OCI-LY1 (cell line): ENCODE data around the gene FAM89B.
A peak's percentile ranks its signal among the peaks of the same experiment; 100 is the strongest.

Experiments
- H2AFZ ChIP-seq: fragments of 200-600 bp; sonication (generic), shearing (Covaris generic); 2 replicates; pipeline ENCODE4 v1.6.0; 2014; ENCODE audit warnings: antibody characterized with exemption, mild to moderate bottlenecking, low read length
- H3F3A ChIP-seq: fragments of 200-600 bp; sonication (generic), shearing (Covaris generic); 2 replicates; pipeline ENCODE4 v1.6.0; 2014; ENCODE audit warnings: mild to moderate bottlenecking, antibody characterized with exemption, low read length, moderate library complexity; ENCODE audit not compliant: insufficient read depth
- H3K27ac ChIP-seq: fragments of 200-600 bp; sonication (generic); 2 replicates; pipeline ENCODE4 v1.5.1; 2014; ENCODE audit warnings: low read length, mixed run types, mild to moderate bottlenecking, low read depth; ENCODE audit not compliant: poor library complexity, severe bottlenecking
- H3K27me3 ChIP-seq: fragments of 200-600 bp; sonication (generic); 2 replicates; pipeline ENCODE4 v1.6.0; 2014; ENCODE audit warnings: antibody characterized with exemption, mild to moderate bottlenecking, low read length, moderate library complexity; ENCODE audit not compliant: insufficient read depth
- H3K36me3 ChIP-seq: fragments of 200-600 bp; sonication (generic); 2 replicates; pipeline ENCODE4 v1.6.1; 2014; ENCODE audit warnings: mild to moderate bottlenecking, antibody characterized with exemption, low read length, moderate library complexity, mixed read lengths; ENCODE audit not compliant: insufficient read depth
- H3K4me1 ChIP-seq: fragments of 200-600 bp; sonication (generic); 2 replicates; pipeline ENCODE4 v1.5.1; 2014; ENCODE audit warnings: mild to moderate bottlenecking, low read length, moderate library complexity; ENCODE audit not compliant: insufficient read depth, severe bottlenecking
- H3K4me2 ChIP-seq: fragments of 200-600 bp; sonication (generic), shearing (Covaris generic); 2 replicates; pipeline ENCODE4 v1.6.1; 2014; ENCODE audit warnings: low read length
- H3K4me3 ChIP-seq: fragments of 200-600 bp; sonication (generic); 2 replicates; pipeline ENCODE4 v1.5.1; 2014; ENCODE audit warnings: low read length, low read depth, mild to moderate bottlenecking, mixed read lengths; ENCODE audit not compliant: poor library complexity, severe bottlenecking
- H3K79me2 ChIP-seq: fragments of 200-600 bp; shearing (Covaris generic); 2 replicates; pipeline ENCODE4 v1.6.1; 2016; ENCODE audit warnings: mixed run types, low read length, mixed read lengths; ENCODE audit not compliant: insufficient read depth
- H3K9ac ChIP-seq: fragments of 200-600 bp; sonication (generic), shearing (Covaris generic); 2 replicates; pipeline ENCODE4 v1.6.1; 2014; ENCODE audit warnings: mild to moderate bottlenecking, low read length, mixed read lengths
- H3K9me2 ChIP-seq: fragments of 200-600 bp; sonication (generic), shearing (Covaris generic); 2 replicates; pipeline ENCODE4 v1.6.1; 2014; ENCODE audit warnings: low read depth, mild to moderate bottlenecking, low read length, mixed read lengths
- H3K9me3 ChIP-seq: fragments of 200-600 bp; shearing (Covaris generic); 2 replicates; pipeline ENCODE4 v1.6.1; 2014; ENCODE audit warnings: low read length, mixed read lengths
- H4K20me1 ChIP-seq: fragments of 200-600 bp; sonication (generic), shearing (Covaris generic); 2 replicates; pipeline ENCODE4 v1.6.0; 2016; ENCODE audit warnings: mild to moderate bottlenecking, low read length; ENCODE audit not compliant: insufficient read depth
- CTCF ChIP-seq: fragments of 200-600 bp; sonication (generic), shearing (Covaris generic); IDR thresholded peaks from 2 replicates; pipeline ENCODE4 v1.5.1; 2017; ENCODE audit warnings: mild to moderate bottlenecking, antibody characterized with exemption, low read length, moderate library complexity, mixed read lengths
- EZH2 ChIP-seq: fragments of 200-600 bp; sonication (generic), shearing (Covaris generic); IDR thresholded peaks from 2 replicates; pipeline ENCODE4 v1.8.0; 2017; ENCODE audit warnings: borderline replicate concordance, mixed run types, mild to moderate bottlenecking, antibody characterized with exemption, low read length, moderate library complexity, mixed read lengths

FAM89B gene

DNA sequence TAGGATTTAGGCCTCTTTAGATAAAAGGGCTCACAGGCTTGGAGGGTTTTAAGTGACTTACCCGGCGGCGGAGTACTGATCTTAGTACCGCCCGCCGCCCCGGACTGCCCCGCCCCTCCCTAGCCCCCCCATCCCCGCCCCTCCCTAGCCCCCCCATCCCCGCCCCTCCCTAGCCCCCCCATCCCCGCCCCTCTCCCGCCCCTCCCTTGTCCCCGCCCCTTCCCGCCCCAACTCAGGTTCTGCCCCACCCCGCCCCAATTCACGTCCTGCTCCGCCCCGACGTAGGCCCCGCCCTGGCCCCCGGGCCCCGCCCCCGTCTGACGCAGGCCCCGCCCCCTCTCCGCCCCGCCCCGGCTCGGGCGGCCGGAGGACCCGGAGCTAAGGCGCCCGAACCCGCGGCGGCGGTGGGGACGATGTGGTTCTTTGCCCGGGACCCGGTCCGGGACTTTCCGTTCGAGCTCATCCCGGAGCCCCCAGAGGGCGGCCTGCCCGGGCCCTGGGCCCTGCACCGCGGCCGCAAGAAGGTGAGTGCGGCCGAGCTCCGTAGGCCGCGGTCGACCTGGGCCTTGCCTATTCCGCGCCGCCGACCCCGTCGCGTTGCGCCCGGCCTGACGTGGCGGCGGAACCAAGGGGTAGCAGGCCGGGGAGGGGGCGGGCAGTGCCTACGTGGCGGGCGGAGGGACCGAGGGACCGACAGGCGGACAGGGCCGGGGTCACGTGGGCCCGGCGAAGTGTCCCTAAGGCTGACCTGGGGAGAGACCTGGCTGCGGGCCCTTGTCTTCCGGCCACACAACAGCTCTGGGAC, 47.4 kb upstream of the FAM89B start, which contains the start of gene SCYL1:
SCYL1 (plus strand) TSS at position 343 of the 805 bp plus-strand sequence; CDS start at position 414, 71 bp downstream.
- Histone ChIP-seq H3K4me2 (peak within 1 kb of the TSS; percentile 84), H3K36me3 (peaks cover 12% of the 10 kb centered on the region), H3K4me3 (peak within 1 kb of the TSS; percentile 96), H3K4me1 (peaks cover 28% of the 10 kb centered on the region), H3F3A (no peaks in the 10 kb centered on the region), H3K27me3 (0 out of 2 replicates have a peak, but pooled peaks cover 6% of the 10 kb centered on the region), H3K27ac (no peak within 1 kb of the TSS), H3K9ac (peak within 1 kb of the TSS; percentile 97), H3K9me3 (no peaks in the 10 kb centered on the region), H3K79me2 (no peaks in the 10 kb centered on the region), H2AFZ (no peak within 1 kb of the TSS), H3K9me2 (no peaks in the 10 kb centered on the region), H4K20me1 (no peaks in the 10 kb centered on the region)
- TF ChIP-seq EZH2 (no peak), CTCF (no peak)

- H2AFZ ChIP-seq: no peak overlapping the region
- TF ChIP-seq CTCF: no peak
- no peak for TF ChIP-seq EZH2
- no peaks in the 10 kb centered on the region for H3K9me2 ChIP-seq
- H3K9me3 ChIP-seq: no peaks in the 10 kb centered on the region
- no peak overlapping the region for H3K27ac ChIP-seq
- peaks cover 28% of the 10 kb centered on the region for H3K4me1 ChIP-seq
- peak overlapping the region; percentile 97 for H3K9ac ChIP-seq
- H3F3A ChIP-seq: no peaks in the 10 kb centered on the region
- H3K4me3 ChIP-seq: peak overlapping the region; percentile 96
- 0 out of 2 replicates have a peak, but pooled peaks cover 6% of the 10 kb centered on the region for H3K27me3 ChIP-seq
- no peaks in the 10 kb centered on the region for H4K20me1 ChIP-seq
- H3K4me2 ChIP-seq: peak overlapping the region; percentile 84
- peaks cover 20% of the 10 kb centered on the region for H3K36me3 ChIP-seq
- no peaks in the 10 kb centered on the region for H3K79me2 ChIP-seq
Observed at GRCh38 chr11:65525546-65526480, 46.5 kb upstream of the FAM89B start.

DNA sequence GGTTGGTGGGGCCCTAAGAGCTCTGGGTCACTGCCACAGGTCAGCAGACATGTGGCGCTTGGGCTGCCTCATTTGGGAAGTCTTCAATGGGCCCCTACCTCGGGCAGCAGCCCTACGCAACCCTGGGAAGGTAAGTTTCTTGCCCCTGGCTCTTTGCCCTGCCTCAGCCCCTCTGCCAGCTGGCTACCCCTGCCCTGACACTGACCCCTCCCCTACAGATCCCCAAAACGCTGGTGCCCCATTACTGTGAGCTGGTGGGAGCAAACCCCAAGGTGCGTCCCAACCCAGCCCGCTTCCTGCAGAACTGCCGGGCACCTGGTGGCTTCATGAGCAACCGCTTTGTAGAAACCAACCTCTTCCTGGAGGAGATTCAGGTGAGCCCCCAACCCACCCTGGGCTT, 45.6 kb upstream of the FAM89B start:
- no peaks in the 10 kb centered on the region for H3K9me2 ChIP-seq
- H3K9me3 ChIP-seq: no peaks in the 10 kb centered on the region
- no peak overlapping the region for H3K9ac ChIP-seq
- no peak overlapping the region for H3K4me3 ChIP-seq
- H3K4me2 ChIP-seq: no peak overlapping the region
- H3K79me2 ChIP-seq: no peaks in the 10 kb centered on the region
- H3K36me3 ChIP-seq: peaks cover 29% of the 10 kb centered on the region
- no peak overlapping the region for H3K27ac ChIP-seq
- peaks cover 28% of the 10 kb centered on the region for H3K4me1 ChIP-seq
- no peaks in the 10 kb centered on the region for H4K20me1 ChIP-seq
- no peaks in the 10 kb centered on the region for H3F3A ChIP-seq
- H3K27me3 ChIP-seq: 0 out of 2 replicates have a peak, but pooled peaks cover 6% of the 10 kb centered on the region
- TF ChIP-seq EZH2 (no peak), CTCF (no peak)
- no peak overlapping the region for H2AFZ ChIP-seq
